HG03159 (cell line): Measurements from ENCODE around the gene CSTF1.

Source experiments
- ATAC-seq: cut with Tn5 transposase; IDR thresholded peaks from one replicate; pipeline ENCODE4 v1.9.1; 2021; ENCODE audit warnings: mild to moderate bottlenecking, moderate library complexity; ENCODE audit not compliant: unreplicated experiment

CSTF1 gene

GRCh38 chr20:56449459-56449858 lies 57.0 kb downstream of the CSTF1 start:
- ATAC-seq, result no peak

DNA sequence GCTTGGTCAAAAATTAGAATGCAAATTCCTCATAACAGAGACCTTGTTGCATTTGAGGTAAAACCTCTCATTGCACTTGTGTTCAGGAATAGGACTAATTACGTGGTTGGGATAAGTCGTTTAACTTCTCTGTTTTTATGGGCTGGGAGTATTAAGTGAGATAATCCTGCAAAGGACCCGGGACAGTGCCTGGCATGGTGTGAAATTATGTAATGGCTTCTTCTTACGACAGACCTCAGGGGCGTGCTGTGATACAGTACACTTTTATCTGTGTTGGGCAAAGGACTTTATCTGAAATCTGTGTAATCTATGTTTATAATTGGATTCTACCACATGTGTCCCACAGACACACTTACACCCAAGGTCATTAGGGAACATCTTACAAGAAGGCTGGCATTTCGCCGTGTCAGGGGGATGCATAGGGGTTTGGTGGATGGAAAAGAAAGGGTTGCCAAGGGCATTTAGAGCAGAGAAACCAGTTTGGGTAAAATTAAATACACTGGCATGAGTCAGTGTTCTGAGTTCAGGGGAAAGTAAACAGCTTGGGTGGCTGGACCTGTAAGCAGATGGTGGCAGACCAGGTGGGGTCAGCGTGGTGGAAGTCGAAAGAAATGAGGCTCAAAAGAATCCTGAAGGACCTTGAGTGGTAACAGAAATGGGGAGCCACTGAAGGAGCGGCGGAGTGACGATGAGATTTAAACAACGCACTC lies 58.8 kb downstream of the CSTF1 start:
- ATAC-seq, result no peak

- peak; percentile 71 for ATAC-seq
These were observed 60.9 kb downstream of the CSTF1 start for GRCh38 chr20:56453352-56453751.

- ATAC-seq, result peak; percentile 90
These were observed 62.3 kb downstream of the CSTF1 start for GRCh38 chr20:56454754-56455153.
